ENCODE data around the gene ECM1. TPM values are rescaled to one million over a fixed set of nuclear protein-coding genes. Genes with fewer than 3 reads are reported as not detected.

The ECM1 gene
- total and polyA plus RNA-seq, 2 experiments from 2014 or later: 160 to 282 TPM

GRCh38 chr1:150521196-150521968, 13.5 kb downstream of the ECM1 start:
- Histone ChIP-seq H3K4me1 (ENCODE audit: insufficient read depth) (peaks cover 4% of the 10 kb centered on the region; the same call in 1 of the 2 replicates), H4K20me1 (ENCODE audit: insufficient read depth) (no peaks in the 10 kb centered on the region), H3F3A (ENCODE audit: insufficient read depth) (no peaks in the 10 kb centered on the region; the same call in 1 of the 2 replicates), H2AFZ (no peak overlapping the region), H3K9me2 (ENCODE audit: insufficient read depth) (no peaks in the 10 kb centered on the region), H3K4me2 (ENCODE audit: unreplicated experiment) (no peak overlapping the region), H3K9me3 (ENCODE audit: low read depth) (no peaks in the 10 kb centered on the region), H3K79me2 (ENCODE audit: insufficient read depth) (no peaks in the 10 kb centered on the region), H3K27ac (no peak overlapping the region), H3K4me3 (no peak overlapping the region), H3K9ac (no peak overlapping the region), H3K36me3 (ENCODE audit: low read depth) (no peaks in the 10 kb centered on the region), H3K27me3 (replicated peaks; ENCODE audit: insufficient read depth) (no peaks in the 10 kb centered on the region)
- 15 to 29% methylated on average over 1 of the region's 1 CpG for WGBS, 2 experiments (ENCODE audit: low coverage in 1 of 2, low lambda C conversion rate in 2 of 2, missing lambda C conversion rate in 2 of 2)
- no peak for DNase-seq
- TF ChIP-seq EZH2 (IDR thresholded peaks at IDR 0.05; ENCODE audit: insufficient read depth, poor library complexity, severe bottlenecking) (no peak), EZH2phosphoT487 (IDR thresholded peaks at IDR 0.05; ENCODE audit: insufficient read depth, low read depth) (no peak)
- in situ Hi-C loops (cut with MboI): no loop called here

GRCh38 chr1:150525348-150525747, 17.4 kb downstream of the ECM1 start:
- peaks cover 22% of the 10 kb centered on the region for H3F3A ChIP-seq (ENCODE audit: insufficient read depth)

GRCh38 chr1:150528196-150528595, 20.3 kb downstream of the ECM1 start:
- peaks cover 40% of the 10 kb centered on the region for H3K4me1 ChIP-seq (ENCODE audit: insufficient read depth)
- no peaks in the 10 kb centered on the region for H3K27me3 ChIP-seq (replicated peaks; ENCODE audit: insufficient read depth)
- no peaks in the 10 kb centered on the region for H3K9me2 ChIP-seq (ENCODE audit: insufficient read depth)
- WGBS, 2 experiments (ENCODE audit: low coverage in 1 of 2, low lambda C conversion rate in 2 of 2, missing lambda C conversion rate in 2 of 2): 19 to 25% methylated on average over 1 of the region's 1 CpG
- H2AFZ ChIP-seq: 0 out of 2 replicates have a peak overlapping the region, but pooled peaks have one; percentile 17
- H3F3A ChIP-seq (ENCODE audit: insufficient read depth): peaks cover 37% of the 10 kb centered on the region
- peak overlapping the region; percentile 53 for H3K4me2 ChIP-seq (ENCODE audit: unreplicated experiment)
- no peaks in the 10 kb centered on the region for H4K20me1 ChIP-seq (ENCODE audit: insufficient read depth)
- no peaks in the 10 kb centered on the region for H3K79me2 ChIP-seq (ENCODE audit: insufficient read depth)
- H3K27ac ChIP-seq: peak overlapping the region; percentile 73
- H3K4me3 ChIP-seq: no peak overlapping the region
- TF ChIP-seq EZH2 (IDR thresholded peaks at IDR 0.05; ENCODE audit: insufficient read depth, poor library complexity, severe bottlenecking) (no peak), EZH2phosphoT487 (IDR thresholded peaks at IDR 0.05; ENCODE audit: insufficient read depth, low read depth) (no peak)
- H3K9ac ChIP-seq: peak overlapping the region; percentile 21; the same call in 1 of the 2 replicates
- no peaks in the 10 kb centered on the region for H3K36me3 ChIP-seq (ENCODE audit: low read depth)
- DNase-seq: peak; percentile 92
- in situ Hi-C loops (cut with MboI): no loop called here
- no peaks in the 10 kb centered on the region for H3K9me3 ChIP-seq (ENCODE audit: low read depth)

More at GRCh38 chr1:150525348-150525747, 17.4 kb downstream of the ECM1 start:
- no peak overlapping the region for H3K27ac ChIP-seq
- H3K9ac ChIP-seq: no peak overlapping the region
- H3K27me3 ChIP-seq (replicated peaks; ENCODE audit: insufficient read depth): no peaks in the 10 kb centered on the region
- peaks cover 25% of the 10 kb centered on the region for H3K4me1 ChIP-seq (ENCODE audit: insufficient read depth)
- no peaks in the 10 kb centered on the region for H3K36me3 ChIP-seq (ENCODE audit: low read depth)
- DNase-seq: no peak
- no peak for TF ChIP-seq EZH2 (IDR thresholded peaks at IDR 0.05; ENCODE audit: insufficient read depth, poor library complexity, severe bottlenecking)
- in situ Hi-C loops (cut with MboI): no loop called here
- no peaks in the 10 kb centered on the region for H3K9me3 ChIP-seq (ENCODE audit: low read depth)
- no peak overlapping the region for H2AFZ ChIP-seq
- no peak overlapping the region for H3K4me2 ChIP-seq (ENCODE audit: unreplicated experiment)
- H3K4me3 ChIP-seq: no peak overlapping the region
- H4K20me1 ChIP-seq (ENCODE audit: insufficient read depth): no peaks in the 10 kb centered on the region
- H3K9me2 ChIP-seq (ENCODE audit: insufficient read depth): no peaks in the 10 kb centered on the region
- WGBS, 2 experiments (ENCODE audit: low coverage in 1 of 2, low lambda C conversion rate in 2 of 2, missing lambda C conversion rate in 2 of 2): 76 to 81% methylated on average over 3 of the region's 3 CpGs
- H3K79me2 ChIP-seq (ENCODE audit: insufficient read depth): no peaks in the 10 kb centered on the region

GRCh38 chr1:150529017-150529416, 21.1 kb downstream of the ECM1 start:
- Histone ChIP-seq H3K4me3 (0 out of 2 replicates have a peak overlapping the region, but pooled peaks have one; percentile 35), H3K36me3 (ENCODE audit: low read depth) (no peaks in the 10 kb centered on the region), H4K20me1 (ENCODE audit: insufficient read depth) (no peaks in the 10 kb centered on the region), H3F3A (ENCODE audit: insufficient read depth) (peaks cover 37% of the 10 kb centered on the region), H3K27me3 (replicated peaks; ENCODE audit: insufficient read depth) (no peaks in the 10 kb centered on the region), H3K4me2 (ENCODE audit: unreplicated experiment) (peak overlapping the region; percentile 53), H3K79me2 (ENCODE audit: insufficient read depth) (no peaks in the 10 kb centered on the region), H3K4me1 (ENCODE audit: insufficient read depth) (peaks cover 40% of the 10 kb centered on the region), H3K9ac (peak overlapping the region; percentile 57), H3K9me2 (ENCODE audit: insufficient read depth) (no peaks in the 10 kb centered on the region), H3K27ac (peak overlapping the region; percentile 73), H3K9me3 (ENCODE audit: low read depth) (no peaks in the 10 kb centered on the region), H2AFZ (no peak overlapping the region)
- peak; percentile 92 for DNase-seq
- TF ChIP-seq EZH2phosphoT487 (IDR thresholded peaks at IDR 0.05; ENCODE audit: insufficient read depth, low read depth): no peak
- TF ChIP-seq EZH2 (IDR thresholded peaks at IDR 0.05; ENCODE audit: insufficient read depth, poor library complexity, severe bottlenecking): no peak
- in situ Hi-C loops (cut with MboI): no loop called here
- 0 to 2% methylated on average over 4 of the region's 4 CpGs for WGBS, 2 experiments (ENCODE audit: low coverage in 1 of 2, low lambda C conversion rate in 2 of 2, missing lambda C conversion rate in 2 of 2)

Measured in GM23248 (cell line).